HCT116 (cell line): Measurements from ENCODE around the gene KRT77. TPM values are rescaled to one million over a fixed set of nuclear protein-coding genes. Genes with fewer than 3 reads are reported as not detected.

Source experiments
- ATAC-seq: fragments of 200-7000 bp; cut with Tn5 transposase; 2 replicates; pipeline ENCODE4 v1.9.1; 2020; ENCODE audit warnings: mild to moderate bottlenecking, moderate library complexity
- BruUV-seq: library from RNA; stranded (reverse); fragments of 400-500 nt; replicated peaks from 2 replicates; lab custom pipeline; 2021; lab: Mats Ljungman, UMichigan
- CTCF ChIA-PET: fragments of 300-600 bp; sonication (Branson Sonifier 250); formaldehyde crosslinking; loops from one replicate; lab custom pipeline; 2021; ENCODE audit warnings: antibody characterized with exemption; lab: Charles Lee
- POLR2A ChIA-PET: fragments of 300-600, 350-600 bp; sonication (Branson Sonifier 250); formaldehyde crosslinking; loops from one replicate; lab custom pipeline; 2021; ENCODE audit warnings: antibody characterized with exemption; lab: Charles Lee
- RAD21 ChIA-PET, 2 experiments: fragments of 300-600 bp; sonication (Branson Sonifier 250); formaldehyde crosslinking; loops; one replicate each; lab custom pipeline; 2023; ENCODE audit warnings: low total read pairs in 2 of 2; ENCODE audit not compliant: uncharacterized antibody in 2 of 2, unreplicated experiment in 2 of 2, low non-redundant PET in 1 of 2; lab: Charles Lee
- DNase-seq: peaks from one replicate; pipeline ENCODE4 v3.0.0-alpha.2; 2010; ENCODE audit warnings: low read depth, low spot score
- H2AFZ ChIP-seq: fragments of 200-600 bp; shearing (Covaris generic), sonication (generic); 2 replicates; pipeline ENCODE4 v1.6.1; 2017; ENCODE audit warnings: low read depth, mixed run types, mixed read lengths, antibody characterized with exemption, low read length; ENCODE audit not compliant: poor library complexity, severe bottlenecking
- H3K27ac ChIP-seq: 2 replicates; pipeline ENCODE4 v1.5.1; 2012; ENCODE audit warnings: low read depth, low read length
- H3K27me3 ChIP-seq: fragments of 200-600 bp; sonication (generic); 2 replicates; pipeline ENCODE4 v1.6.1; 2016; ENCODE audit warnings: mixed run types, low read length, mixed read lengths; ENCODE audit not compliant: insufficient read depth
- H3K36me3 ChIP-seq, 2 experiments: fragments of 200-500 bp in 1 of 2; fragments of 200-600 bp in 1 of 2; sonication (Bioruptor generic) in 1 of 2; sonication (generic) in 1 of 2; 2 replicates each; pipeline versions ENCODE4 v1.5.1 to v1.6.1; 2014 to 2016; ENCODE audit warnings: low read length in 2 of 2, inconsistent platforms in 1 of 2, mixed read lengths in 1 of 2, mixed run types in 1 of 2; ENCODE audit not compliant: insufficient read depth in 2 of 2, control insufficient read depth in 1 of 2
- H3K4me1 ChIP-seq, 2 experiments: fragments of 200-600 bp in 1 of 2; sonication (generic) in 1 of 2; 2 replicates each; pipeline versions ENCODE4 v1.5.1 to v1.6.1; 2012 to 2017; ENCODE audit warnings: low read length in 2 of 2, inconsistent platforms in 1 of 2, mild to moderate bottlenecking in 1 of 2, mixed read lengths in 1 of 2, mixed run types in 1 of 2, moderate library complexity in 1 of 2; ENCODE audit not compliant: insufficient read depth in 2 of 2, control insufficient read depth in 1 of 2
- H3K4me2 ChIP-seq: fragments of 200-600 bp; sonication (generic); 2 replicates; pipeline ENCODE4 v1.6.1; 2017; ENCODE audit warnings: mixed run types, low read length, mixed read lengths
- H3K4me3 ChIP-seq, 2 experiments: fragments of 200-600 bp in 1 of 2; sonication (generic) in 1 of 2; replicated peaks in 1 of 2; 2 replicates each; pipeline ENCODE4 v1.5.1; 2011 to 2016; ENCODE audit warnings: low read length in 2 of 2, control low read depth in 1 of 2, low read depth in 1 of 2, mild to moderate bottlenecking in 1 of 2, mixed read lengths in 1 of 2, mixed run types in 1 of 2
- H3K79me2 ChIP-seq: fragments of 200-600 bp; sonication (generic); 2 replicates; pipeline ENCODE4 v1.6.1; 2017; ENCODE audit warnings: mild to moderate bottlenecking, mixed run types, low read length, moderate library complexity, mixed read lengths; ENCODE audit not compliant: insufficient read depth
- H3K9ac ChIP-seq: fragments of 200-600 bp; sonication (generic); 2 replicates; pipeline ENCODE4 v1.6.1; 2016; ENCODE audit warnings: low read length, mixed read lengths
- H3K9me2 ChIP-seq: fragments of 200-600 bp; sonication (generic), shearing (Covaris generic); 2 replicates; pipeline ENCODE4 v1.6.1; 2017; ENCODE audit warnings: mixed run types, mild to moderate bottlenecking, moderate library complexity; ENCODE audit not compliant: insufficient read depth
- H3K9me3 ChIP-seq, 2 experiments: fragments of 200-500 bp in 1 of 2; fragments of 200-600 bp in 1 of 2; sonication (Bioruptor generic) in 1 of 2; sonication (generic) in 1 of 2; 2 replicates each; pipeline ENCODE4 v1.6.1; 2014 to 2017; ENCODE audit warnings: low read length in 2 of 2, mixed read lengths in 2 of 2, inconsistent platforms in 1 of 2, low read depth in 1 of 2, mild to moderate bottlenecking in 1 of 2, mixed run types in 1 of 2, moderate library complexity in 1 of 2; ENCODE audit not compliant: control insufficient read depth in 1 of 2, insufficient read depth in 1 of 2
- H4K20me1 ChIP-seq: fragments of 200-600 bp; sonication (generic), shearing (Covaris generic); 2 replicates; pipeline ENCODE4 v1.6.1; 2017; ENCODE audit warnings: mixed run types, mild to moderate bottlenecking, moderate library complexity; ENCODE audit not compliant: insufficient read depth
- CEBPB ChIP-seq: IDR thresholded peaks from 2 replicates; pipeline ENCODE4 v1.6.1; 2012; ENCODE audit warnings: low read depth
- EZH2 ChIP-seq: fragments of 200-600 bp; sonication (generic); IDR thresholded peaks from 2 replicates; pipeline ENCODE4 v1.6.1; 2017; ENCODE audit warnings: antibody characterized with exemption, mixed run types
- EZH2phosphoT487 ChIP-seq: fragments of 200-600 bp; IDR thresholded peaks from 2 replicates; pipeline ENCODE4 v1.6.1; 2018; ENCODE audit warnings: antibody characterized with exemption, borderline replicate concordance
- JUND ChIP-seq: IDR thresholded peaks from 2 replicates; pipeline ENCODE4 v1.6.1; 2012
- POLR2AphosphoS5 ChIP-seq: IDR thresholded peaks from 2 replicates; pipeline ENCODE4 v1.6.1; 2011; ENCODE audit warnings: mild to moderate bottlenecking, low read depth, low read length, moderate library complexity
- REST ChIP-seq: IDR thresholded peaks from 2 replicates; pipeline ENCODE4 v1.6.1; 2012; ENCODE audit warnings: low read depth
- SIN3A ChIP-seq: IDR thresholded peaks from 2 replicates; pipeline ENCODE4 v1.6.1; 2012; ENCODE audit warnings: low read depth
- YY1 ChIP-seq: IDR thresholded peaks from 2 replicates; pipeline ENCODE4 v1.6.1; 2011; ENCODE audit warnings: low read length, low read depth, moderate library complexity, mild to moderate bottlenecking; ENCODE audit not compliant: insufficient replicate concordance; ENCODE audit errors: extremely low read depth
- ZFX ChIP-seq: fragments of 450-650 bp; IDR thresholded peaks from 2 replicates; pipeline ENCODE4 v1.6.1; 2017
- ZNF274 ChIP-seq: fragments of 200-500 bp; sonication (Bioruptor generic); IDR thresholded peaks from 2 replicates; pipeline ENCODE4 v1.6.1; 2014; ENCODE audit warnings: mild to moderate bottlenecking, low read depth, low read length, inconsistent platforms
- intact Hi-C: fragments of 100-400 bp; cut with micrococcal nuclease; formaldehyde crosslinking; loops from 2 replicates; pipeline ENCODE4 v1.10.0; 2022
- total RNA-seq: library from RNA; stranded (reverse); gene quantifications from one replicate; pipeline ENCODE4 v1.2.1, GENCODE V29; 2021; ENCODE audit not compliant: unreplicated experiment
- TF ChIP-seq, protein P1 (sequence below), 3 experiments: fragments of 200-600 bp in 1 of 3; sonication (generic) in 1 of 3; IDR thresholded peaks in 2 of 3; conservative IDR thresholded peaks in 1 of 3; 2 replicates each; pipeline ENCODE4 v1.5.1; 2012 to 2017; ENCODE audit warnings: low read depth in 2 of 3, low read length in 2 of 3, antibody characterized with exemption in 1 of 3, borderline replicate concordance in 1 of 3, control low read depth in 1 of 3, mild to moderate bottlenecking in 1 of 3, mixed read lengths in 1 of 3, mixed run types in 1 of 3, moderate library complexity in 1 of 3; ENCODE audit not compliant: insufficient read depth in 1 of 3
- TF ChIP-seq, protein P2 (sequence below): IDR thresholded peaks from 2 replicates; pipeline ENCODE4 v1.6.1; 2012

Gene KRT77
- total RNA-seq, 1 experiment from 2014 or later = not detected

DNA sequence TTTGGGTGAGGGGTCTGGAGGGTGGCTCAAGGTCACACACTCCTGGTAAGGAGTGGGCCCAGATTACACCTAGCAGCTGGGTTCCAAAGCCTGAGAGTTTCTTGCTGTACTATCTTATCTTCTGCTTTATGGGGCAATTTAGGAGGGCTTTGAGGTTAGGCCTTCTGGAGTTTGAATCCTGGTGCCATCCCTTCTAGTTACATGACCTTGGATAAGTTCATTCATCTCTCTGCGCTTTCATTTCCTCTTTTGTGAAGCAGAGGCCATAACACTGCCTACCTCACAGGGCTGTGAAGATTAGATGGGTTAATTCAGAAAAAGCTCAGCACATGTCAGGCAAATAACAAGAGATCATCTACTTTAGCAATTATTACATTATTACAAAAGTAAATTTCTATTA, 7.4 kb upstream of the KRT77 start:
- Histone ChIP-seq H3K4me2 (no peak overlapping the region), H3K36me3 (no peaks in the 10 kb centered on the region), H2AFZ (no peak overlapping the region), H3K4me1 (no peaks in the 10 kb centered on the region), H3K9me3 (no peaks in the 10 kb centered on the region), H3K27me3 (no peaks in the 10 kb centered on the region), H3K9me2 (no peaks in the 10 kb centered on the region), H3K9ac (no peak overlapping the region), H4K20me1 (no peaks in the 10 kb centered on the region), H3K79me2 (no peaks in the 10 kb centered on the region)
- intact Hi-C loops = loop anchor here (10.0 kb wide), 1 partner anchor 154 kb away; no protein-coding TSS in a partner anchor
- CTCF ChIA-PET = no interaction called here
- POLR2A ChIA-PET = no interaction called here
- ATAC-seq = no peak
- no TSS peak for BruUV-seq
- RAD21 ChIA-PET = no interaction called here
- DNase-seq = no peak
- TF ChIP-seq JUND = no peak
- no peak for TF ChIP-seq POLR2AphosphoS5
- no peak for TF ChIP-seq EZH2
- TF ChIP-seq, protein P1, sequence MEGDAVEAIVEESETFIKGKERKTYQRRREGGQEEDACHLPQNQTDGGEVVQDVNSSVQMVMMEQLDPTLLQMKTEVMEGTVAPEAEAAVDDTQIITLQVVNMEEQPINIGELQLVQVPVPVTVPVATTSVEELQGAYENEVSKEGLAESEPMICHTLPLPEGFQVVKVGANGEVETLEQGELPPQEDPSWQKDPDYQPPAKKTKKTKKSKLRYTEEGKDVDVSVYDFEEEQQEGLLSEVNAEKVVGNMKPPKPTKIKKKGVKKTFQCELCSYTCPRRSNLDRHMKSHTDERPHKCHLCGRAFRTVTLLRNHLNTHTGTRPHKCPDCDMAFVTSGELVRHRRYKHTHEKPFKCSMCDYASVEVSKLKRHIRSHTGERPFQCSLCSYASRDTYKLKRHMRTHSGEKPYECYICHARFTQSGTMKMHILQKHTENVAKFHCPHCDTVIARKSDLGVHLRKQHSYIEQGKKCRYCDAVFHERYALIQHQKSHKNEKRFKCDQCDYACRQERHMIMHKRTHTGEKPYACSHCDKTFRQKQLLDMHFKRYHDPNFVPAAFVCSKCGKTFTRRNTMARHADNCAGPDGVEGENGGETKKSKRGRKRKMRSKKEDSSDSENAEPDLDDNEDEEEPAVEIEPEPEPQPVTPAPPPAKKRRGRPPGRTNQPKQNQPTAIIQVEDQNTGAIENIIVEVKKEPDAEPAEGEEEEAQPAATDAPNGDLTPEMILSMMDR (IDR thresholded peaks at IDR 0.05 in 2 of 3, conservative IDR thresholded peaks at IDR 0.05 in 1 of 3; ENCODE audit: borderline replicate concordance in 1 of 3, insufficient read depth in 1 of 3, low read depth in 2 of 3, low read length in 2 of 3) = no peak
- TF ChIP-seq, all 23 proteins: peak for 0
- H3K27ac ChIP-seq = no peak overlapping the region
- no peak overlapping the region for H3K4me3 ChIP-seq

GRCh38 chr12:52708010-52708409, 4.7 kb upstream of the KRT77 start:
- no peak for DNase-seq
- Histone ChIP-seq H3K4me2 (no peak overlapping the region), H3K4me1 (no peaks in the 10 kb centered on the region), H2AFZ (no peak overlapping the region), H3K36me3 (no peaks in the 10 kb centered on the region), H4K20me1 (no peaks in the 10 kb centered on the region), H3K79me2 (no peaks in the 10 kb centered on the region), H3K9me2 (no peaks in the 10 kb centered on the region), H3K9ac (no peak overlapping the region), H3K27me3 (0 out of 2 replicates have a peak, but pooled peaks cover 6% of the 10 kb centered on the region), H3K9me3 (no peaks in the 10 kb centered on the region), H3K27ac (no peak overlapping the region), H3K4me3 (no peak overlapping the region)
- no TSS peak for BruUV-seq
- CTCF ChIA-PET = no interaction called here
- RAD21 ChIA-PET = no interaction called here
- intact Hi-C loops = no loop called here
- ATAC-seq = no peak
- POLR2A ChIA-PET = no interaction called here
- no peak for TF ChIP-seq CEBPB
- no peak for TF ChIP-seq POLR2AphosphoS5
- TF ChIP-seq ZNF274 = no peak
- no peak for TF ChIP-seq REST
- TF ChIP-seq YY1 = no peak
- TF ChIP-seq, protein P1 (IDR thresholded peaks at IDR 0.05 in 2 of 3, conservative IDR thresholded peaks at IDR 0.05 in 1 of 3; ENCODE audit: borderline replicate concordance in 1 of 3, insufficient read depth in 1 of 3, low read depth in 2 of 3, low read length in 2 of 3) = no peak
- TF ChIP-seq SIN3A = no peak
- TF ChIP-seq ZFX = no peak
- TF ChIP-seq, protein P2, sequence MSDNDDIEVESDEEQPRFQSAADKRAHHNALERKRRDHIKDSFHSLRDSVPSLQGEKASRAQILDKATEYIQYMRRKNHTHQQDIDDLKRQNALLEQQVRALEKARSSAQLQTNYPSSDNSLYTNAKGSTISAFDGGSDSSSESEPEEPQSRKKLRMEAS = no peak
- no peak for TF ChIP-seq EZH2phosphoT487
